OCI-LY1 (cell line): Measurements from ENCODE around the gene HLA-F.

Experiments
- H2AFZ ChIP-seq: fragments of 200-600 bp; sonication (generic), shearing (Covaris generic); 2 replicates; pipeline ENCODE4 v1.6.0; 2014; ENCODE audit warnings: antibody characterized with exemption, mild to moderate bottlenecking, low read length
- H3F3A ChIP-seq: fragments of 200-600 bp; sonication (generic), shearing (Covaris generic); 2 replicates; pipeline ENCODE4 v1.6.0; 2014; ENCODE audit warnings: mild to moderate bottlenecking, antibody characterized with exemption, low read length, moderate library complexity; ENCODE audit not compliant: insufficient read depth
- H3K27ac ChIP-seq: fragments of 200-600 bp; sonication (generic); 2 replicates; pipeline ENCODE4 v1.5.1; 2014; ENCODE audit warnings: low read length, mixed run types, mild to moderate bottlenecking, low read depth; ENCODE audit not compliant: poor library complexity, severe bottlenecking
- H3K27me3 ChIP-seq: fragments of 200-600 bp; sonication (generic); 2 replicates; pipeline ENCODE4 v1.6.0; 2014; ENCODE audit warnings: antibody characterized with exemption, mild to moderate bottlenecking, low read length, moderate library complexity; ENCODE audit not compliant: insufficient read depth
- H3K36me3 ChIP-seq: fragments of 200-600 bp; sonication (generic); 2 replicates; pipeline ENCODE4 v1.6.1; 2014; ENCODE audit warnings: mild to moderate bottlenecking, antibody characterized with exemption, low read length, moderate library complexity, mixed read lengths; ENCODE audit not compliant: insufficient read depth
- H3K4me1 ChIP-seq: fragments of 200-600 bp; sonication (generic); 2 replicates; pipeline ENCODE4 v1.5.1; 2014; ENCODE audit warnings: mild to moderate bottlenecking, low read length, moderate library complexity; ENCODE audit not compliant: insufficient read depth, severe bottlenecking
- H3K4me2 ChIP-seq: fragments of 200-600 bp; sonication (generic), shearing (Covaris generic); 2 replicates; pipeline ENCODE4 v1.6.1; 2014; ENCODE audit warnings: low read length
- H3K4me3 ChIP-seq: fragments of 200-600 bp; sonication (generic); 2 replicates; pipeline ENCODE4 v1.5.1; 2014; ENCODE audit warnings: low read length, low read depth, mild to moderate bottlenecking, mixed read lengths; ENCODE audit not compliant: poor library complexity, severe bottlenecking
- H3K79me2 ChIP-seq: fragments of 200-600 bp; shearing (Covaris generic); 2 replicates; pipeline ENCODE4 v1.6.1; 2016; ENCODE audit warnings: mixed run types, low read length, mixed read lengths; ENCODE audit not compliant: insufficient read depth
- H3K9ac ChIP-seq: fragments of 200-600 bp; sonication (generic), shearing (Covaris generic); 2 replicates; pipeline ENCODE4 v1.6.1; 2014; ENCODE audit warnings: mild to moderate bottlenecking, low read length, mixed read lengths
- H3K9me2 ChIP-seq: fragments of 200-600 bp; sonication (generic), shearing (Covaris generic); 2 replicates; pipeline ENCODE4 v1.6.1; 2014; ENCODE audit warnings: low read depth, mild to moderate bottlenecking, low read length, mixed read lengths
- H3K9me3 ChIP-seq: fragments of 200-600 bp; shearing (Covaris generic); 2 replicates; pipeline ENCODE4 v1.6.1; 2014; ENCODE audit warnings: low read length, mixed read lengths
- H4K20me1 ChIP-seq: fragments of 200-600 bp; sonication (generic), shearing (Covaris generic); 2 replicates; pipeline ENCODE4 v1.6.0; 2016; ENCODE audit warnings: mild to moderate bottlenecking, low read length; ENCODE audit not compliant: insufficient read depth
- EZH2 ChIP-seq: fragments of 200-600 bp; sonication (generic), shearing (Covaris generic); IDR thresholded peaks from 2 replicates; pipeline ENCODE4 v1.8.0; 2017; ENCODE audit warnings: borderline replicate concordance, mixed run types, mild to moderate bottlenecking, antibody characterized with exemption, low read length, moderate library complexity, mixed read lengths
- TF ChIP-seq, protein P1 (sequence below): fragments of 200-600 bp; sonication (generic), shearing (Covaris generic); IDR thresholded peaks from 2 replicates; pipeline ENCODE4 v1.5.1; 2017; ENCODE audit warnings: mild to moderate bottlenecking, antibody characterized with exemption, low read length, moderate library complexity, mixed read lengths

Gene HLA-F

DNA sequence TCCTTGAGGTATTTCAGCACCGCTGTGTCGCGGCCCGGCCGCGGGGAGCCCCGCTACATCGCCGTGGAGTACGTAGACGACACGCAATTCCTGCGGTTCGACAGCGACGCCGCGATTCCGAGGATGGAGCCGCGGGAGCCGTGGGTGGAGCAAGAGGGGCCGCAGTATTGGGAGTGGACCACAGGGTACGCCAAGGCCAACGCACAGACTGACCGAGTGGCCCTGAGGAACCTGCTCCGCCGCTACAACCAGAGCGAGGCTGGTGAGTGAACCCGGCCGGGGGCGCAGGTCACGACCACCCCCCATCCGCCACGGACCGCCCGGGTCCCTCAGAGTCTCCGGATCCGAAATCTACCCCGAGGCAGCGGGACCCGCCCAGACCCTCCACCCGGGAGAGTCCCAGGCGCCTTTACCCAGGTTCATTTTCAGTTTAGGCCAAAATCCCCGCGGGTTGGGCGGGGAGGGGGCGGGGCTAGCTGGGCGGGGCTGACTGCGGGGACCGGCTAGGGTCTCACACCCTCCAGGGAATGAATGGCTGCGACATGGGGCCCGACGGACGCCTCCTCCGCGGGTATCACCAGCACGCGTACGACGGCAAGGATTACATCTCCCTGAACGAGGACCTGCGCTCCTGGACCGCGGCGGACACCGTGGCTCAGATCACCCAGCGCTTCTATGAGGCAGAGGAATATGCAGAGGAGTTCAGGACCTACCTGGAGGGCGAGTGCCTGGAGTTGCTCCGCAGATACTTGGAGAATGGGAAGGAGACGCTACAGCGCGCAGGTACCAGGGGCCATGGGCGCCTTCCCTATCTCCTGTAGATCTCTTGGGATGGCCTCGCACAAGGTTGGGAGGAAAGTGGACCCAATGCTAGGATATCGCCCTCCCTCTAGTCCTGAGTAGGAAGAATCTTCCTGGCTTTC lies 693 bp downstream of the HLA-F start:
- H3K27ac ChIP-seq: no peak overlapping the region
- TF ChIP-seq, protein P1, sequence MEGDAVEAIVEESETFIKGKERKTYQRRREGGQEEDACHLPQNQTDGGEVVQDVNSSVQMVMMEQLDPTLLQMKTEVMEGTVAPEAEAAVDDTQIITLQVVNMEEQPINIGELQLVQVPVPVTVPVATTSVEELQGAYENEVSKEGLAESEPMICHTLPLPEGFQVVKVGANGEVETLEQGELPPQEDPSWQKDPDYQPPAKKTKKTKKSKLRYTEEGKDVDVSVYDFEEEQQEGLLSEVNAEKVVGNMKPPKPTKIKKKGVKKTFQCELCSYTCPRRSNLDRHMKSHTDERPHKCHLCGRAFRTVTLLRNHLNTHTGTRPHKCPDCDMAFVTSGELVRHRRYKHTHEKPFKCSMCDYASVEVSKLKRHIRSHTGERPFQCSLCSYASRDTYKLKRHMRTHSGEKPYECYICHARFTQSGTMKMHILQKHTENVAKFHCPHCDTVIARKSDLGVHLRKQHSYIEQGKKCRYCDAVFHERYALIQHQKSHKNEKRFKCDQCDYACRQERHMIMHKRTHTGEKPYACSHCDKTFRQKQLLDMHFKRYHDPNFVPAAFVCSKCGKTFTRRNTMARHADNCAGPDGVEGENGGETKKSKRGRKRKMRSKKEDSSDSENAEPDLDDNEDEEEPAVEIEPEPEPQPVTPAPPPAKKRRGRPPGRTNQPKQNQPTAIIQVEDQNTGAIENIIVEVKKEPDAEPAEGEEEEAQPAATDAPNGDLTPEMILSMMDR: no peak
- TF ChIP-seq EZH2: no peak
- H3K79me2 ChIP-seq: no peaks in the 10 kb centered on the region
- no peak overlapping the region; the same call in 1 of the 2 replicates for H3K9ac ChIP-seq
- H3K27me3 ChIP-seq: no peaks in the 10 kb centered on the region
- no peaks in the 10 kb centered on the region for H3F3A ChIP-seq
- H3K4me1 ChIP-seq: peaks cover 10% of the 10 kb centered on the region
- peak overlapping the region; percentile 55 for H3K4me3 ChIP-seq
- H3K9me3 ChIP-seq: no peaks in the 10 kb centered on the region
- H2AFZ ChIP-seq: no peak overlapping the region
- H3K36me3 ChIP-seq: no peaks in the 10 kb centered on the region
- H4K20me1 ChIP-seq: no peaks in the 10 kb centered on the region
- H3K4me2 ChIP-seq: peak overlapping the region; percentile 78
- no peaks in the 10 kb centered on the region for H3K9me2 ChIP-seq

DNA sequence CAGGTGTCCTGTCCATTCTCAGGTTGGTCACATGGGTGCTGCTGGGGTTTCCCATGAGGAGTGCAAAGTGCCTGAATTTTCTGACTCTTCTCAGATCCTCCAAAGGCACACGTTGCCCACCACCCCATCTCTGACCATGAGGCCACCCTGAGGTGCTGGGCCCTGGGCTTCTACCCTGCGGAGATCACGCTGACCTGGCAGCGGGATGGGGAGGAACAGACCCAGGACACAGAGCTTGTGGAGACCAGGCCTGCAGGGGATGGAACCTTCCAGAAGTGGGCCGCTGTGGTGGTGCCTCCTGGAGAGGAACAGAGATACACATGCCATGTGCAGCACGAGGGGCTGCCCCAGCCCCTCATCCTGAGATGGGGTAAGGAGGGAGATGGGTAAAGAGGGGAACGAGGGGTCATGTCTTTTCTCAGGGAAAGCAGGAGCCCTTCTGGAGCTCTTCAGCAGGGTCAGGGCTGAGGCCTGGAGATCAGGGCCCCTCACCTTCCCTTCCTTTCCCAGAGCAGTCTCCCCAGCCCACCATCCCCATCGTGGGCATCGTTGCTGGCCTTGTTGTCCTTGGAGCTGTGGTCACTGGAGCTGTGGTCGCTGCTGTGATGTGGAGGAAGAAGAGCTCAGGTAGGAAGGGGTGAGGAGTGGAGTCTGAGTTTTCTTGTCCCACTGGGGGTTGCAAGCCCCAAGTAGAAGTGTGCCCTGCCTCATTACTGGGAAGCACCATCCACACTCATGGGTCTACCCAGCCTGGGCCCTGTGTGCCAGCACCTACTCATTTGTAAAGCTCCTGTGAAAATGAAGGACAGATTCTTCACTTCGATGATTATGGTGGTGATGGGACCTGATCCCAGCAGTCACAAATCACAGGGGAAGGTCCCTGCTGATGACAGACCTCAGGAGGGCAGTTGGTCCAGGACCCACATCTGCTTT lies 2.0 kb downstream of the HLA-F start:
- Histone ChIP-seq H3K36me3 (no peaks in the 10 kb centered on the region), H3K4me2 (no peak overlapping the region), H3K4me3 (no peak overlapping the region), H3K27me3 (no peaks in the 10 kb centered on the region), H3K9me3 (no peaks in the 10 kb centered on the region), H3K79me2 (no peaks in the 10 kb centered on the region), H3K9me2 (no peaks in the 10 kb centered on the region), H3K4me1 (peaks cover 10% of the 10 kb centered on the region), H3F3A (no peaks in the 10 kb centered on the region), H3K9ac (no peak overlapping the region), H4K20me1 (no peaks in the 10 kb centered on the region), H2AFZ (no peak overlapping the region), H3K27ac (no peak overlapping the region)
- TF ChIP-seq EZH2: no peak

DNA sequence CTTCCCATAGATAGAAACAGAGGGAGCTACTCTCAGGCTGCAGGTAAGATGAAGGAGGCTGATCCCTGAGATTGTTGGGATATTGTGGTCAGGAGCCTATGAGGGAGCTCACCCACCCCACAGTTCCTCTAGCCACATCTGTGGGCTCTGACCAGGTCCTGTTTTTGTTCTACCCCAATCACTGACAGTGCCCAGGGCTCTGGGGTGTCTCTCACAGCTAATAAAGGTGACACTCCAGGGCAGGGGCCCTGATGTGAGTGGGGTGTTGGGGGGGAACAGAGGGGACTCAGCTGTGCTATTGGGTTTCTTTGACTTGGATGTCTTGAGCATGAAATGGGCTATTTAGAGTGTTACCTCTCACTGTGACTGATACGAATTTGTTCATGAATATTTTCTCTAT lies 2.8 kb downstream of the HLA-F start:
- Histone ChIP-seq H3F3A (no peaks in the 10 kb centered on the region), H3K9me3 (no peaks in the 10 kb centered on the region), H3K27me3 (no peaks in the 10 kb centered on the region), H3K9ac (no peak overlapping the region), H3K79me2 (no peaks in the 10 kb centered on the region), H3K36me3 (no peaks in the 10 kb centered on the region), H3K27ac (no peak overlapping the region), H4K20me1 (no peaks in the 10 kb centered on the region), H3K4me2 (no peak overlapping the region), H3K9me2 (no peaks in the 10 kb centered on the region), H3K4me3 (no peak overlapping the region), H3K4me1 (peaks cover 10% of the 10 kb centered on the region), H2AFZ (no peak overlapping the region)
- TF ChIP-seq, protein P1: no peak
- TF ChIP-seq EZH2: no peak
